Measurements from ENCODE around the gene RSU1.

GRCh38 chr10:16648366-16648765 lies 168.9 kb downstream of the RSU1 start:
- no peak for TF ChIP-seq EZH2phosphoT487 (IDR thresholded peaks at IDR 0.05; ENCODE audit: insufficient read depth, low read depth)
- TF ChIP-seq EZH2 (IDR thresholded peaks at IDR 0.05; ENCODE audit: insufficient read depth, poor library complexity, severe bottlenecking), result no peak

All from GM23248 (cell line).